ENCODE data around the gene LDHAL6A.
"Not testable (repeated sequence)": the region's sequence is repeated elsewhere in the genome, so short reads cannot be mapped to it uniquely, and the experiment has no call there.

LDHAL6A gene

DNA sequence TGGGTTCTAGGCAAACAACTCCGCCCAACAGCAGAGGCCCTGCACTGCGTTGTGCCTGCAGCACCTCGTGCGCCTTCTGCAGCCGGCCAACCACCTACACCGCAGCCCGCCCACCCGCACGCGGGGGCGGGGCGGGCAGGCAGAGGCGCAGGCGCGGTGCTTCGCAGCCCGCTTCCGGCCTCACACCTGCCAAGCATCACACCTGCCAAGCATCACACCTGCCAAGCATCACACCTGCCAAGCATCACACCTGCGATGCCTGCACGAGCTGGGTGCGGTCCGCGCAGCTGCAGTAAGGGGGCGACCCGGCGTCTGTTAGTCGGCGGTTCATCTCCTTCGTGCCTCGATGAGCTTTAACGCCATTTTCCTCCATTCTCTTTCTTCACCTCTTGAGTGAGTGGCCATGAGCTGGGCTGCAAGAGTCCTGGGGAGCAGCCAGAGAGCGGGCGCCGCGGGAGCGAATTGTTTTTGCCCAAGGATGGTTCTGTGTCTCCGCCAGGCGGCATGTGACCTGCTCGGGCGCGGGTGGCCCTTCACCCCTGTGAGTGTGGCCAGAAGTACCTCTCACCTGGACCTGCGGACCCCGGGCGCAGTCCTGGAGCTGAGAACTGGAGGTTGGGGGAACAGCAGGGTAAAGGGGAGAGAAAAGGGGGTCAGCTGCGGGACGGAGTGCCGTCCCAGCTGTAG is at the start of gene LDHAL6A:
Gene LDHAL6A (plus strand): TSS at position 171 of the 687 bp plus-strand sequence. CDS start 825 bp downstream, outside the sequence.
- DNase-seq, result no peak

DNA sequence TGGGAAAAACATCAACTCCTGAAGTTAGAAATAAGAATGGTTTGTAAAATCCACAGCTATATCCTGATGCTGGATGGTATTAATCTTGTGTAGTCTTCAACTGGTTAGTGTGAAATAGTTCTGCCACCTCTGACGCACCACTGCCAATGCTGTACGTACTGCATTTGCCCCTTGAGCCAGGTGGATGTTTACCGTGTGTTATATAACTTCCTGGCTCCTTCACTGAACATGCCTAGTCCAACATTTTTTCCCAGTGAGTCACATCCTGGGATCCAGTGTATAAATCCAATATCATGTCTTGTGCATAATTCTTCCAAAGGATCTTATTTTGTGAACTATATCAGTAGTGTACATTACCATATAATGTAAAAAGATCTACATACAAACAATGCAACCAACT is 48.3 kb upstream of the LDHAL6A start:
- not testable (repeated sequence) for DNase-seq

DNA sequence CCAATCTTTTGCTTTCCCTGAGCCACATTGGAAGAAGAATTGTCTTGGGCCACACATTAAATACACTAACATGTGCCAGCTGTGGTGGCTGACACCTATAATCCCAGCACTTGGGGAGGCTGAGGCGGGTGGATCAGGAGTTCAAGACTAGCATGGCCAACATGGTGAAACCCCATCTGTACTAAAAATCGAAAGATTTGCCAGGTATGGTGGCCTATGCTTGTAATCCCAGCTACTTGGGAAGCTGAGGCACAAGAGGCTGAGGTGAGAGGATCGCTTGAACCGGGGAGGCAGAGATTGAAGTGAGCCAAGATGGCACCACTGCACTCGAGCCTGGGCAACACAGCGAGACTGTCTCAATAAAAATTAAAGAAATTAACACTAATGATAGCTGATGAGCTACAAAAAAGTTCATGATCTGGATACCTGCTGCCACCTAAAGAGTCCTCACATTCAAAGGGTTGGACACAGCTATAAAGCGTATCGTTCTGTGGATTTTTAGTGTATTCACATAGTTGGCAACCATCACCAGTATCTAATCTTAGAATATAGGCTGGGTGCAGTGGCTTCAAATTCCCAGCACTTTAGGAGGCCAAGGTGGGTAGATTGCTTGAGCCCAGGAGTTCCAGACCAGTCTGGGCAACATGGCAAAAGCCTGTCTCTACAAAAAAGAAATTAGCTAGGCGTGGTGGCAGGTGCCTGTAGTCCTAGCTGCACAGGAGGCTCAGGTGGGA is 46.9 kb upstream of the LDHAL6A start:
- DNase-seq, result no peak

- no peak for DNase-seq
Measured at GRCh38 chr11:18416459-18416858, 39.2 kb upstream of the LDHAL6A start.

GRCh38 chr11:18419040-18419439 is 36.6 kb upstream of the LDHAL6A start:
- no peak for DNase-seq

GRCh38 chr11:18420067-18420466 is 35.6 kb upstream of the LDHAL6A start:
- no peak for DNase-seq

DNA sequence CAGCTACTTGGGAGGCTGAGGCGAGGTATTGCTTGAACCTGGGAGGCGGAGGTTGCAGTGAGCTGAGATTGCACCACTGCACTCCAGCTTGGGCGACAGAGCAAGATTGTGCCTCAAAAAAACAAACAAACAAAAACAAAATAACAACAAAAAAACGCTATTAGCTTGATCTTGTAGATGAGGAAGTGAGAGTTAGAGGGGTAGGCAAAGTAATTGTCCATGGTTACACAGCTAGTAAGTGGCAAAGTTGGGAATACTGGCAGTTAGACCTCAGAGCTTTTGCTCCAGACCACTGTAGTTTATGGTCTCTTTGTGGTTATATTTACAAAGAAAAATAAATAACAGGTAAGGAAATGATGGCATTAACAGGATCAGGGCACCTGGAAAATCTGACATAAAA is 28.4 kb upstream of the LDHAL6A start:
- no peak for DNase-seq

- DNase-seq, result no peak
Measured at GRCh38 chr11:18429332-18429731, 26.3 kb upstream of the LDHAL6A start.

DNA sequence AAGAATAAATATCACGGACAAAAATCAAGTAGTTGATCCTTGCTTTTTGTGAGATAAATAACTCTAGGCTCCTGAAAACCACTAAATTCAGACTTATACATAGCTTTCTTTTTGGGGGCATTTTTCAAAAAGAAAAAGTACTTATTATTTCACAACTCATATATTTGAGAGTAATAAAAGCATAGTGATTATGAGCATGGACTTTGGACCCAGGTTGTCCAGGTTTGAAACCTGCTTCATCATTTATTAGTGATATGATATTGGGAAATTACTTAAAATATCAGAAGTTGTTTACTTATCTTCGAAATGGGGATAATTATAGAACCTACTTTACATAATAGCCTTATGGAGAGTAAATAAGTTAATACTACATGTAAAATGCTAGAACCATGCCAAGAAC is 17.0 kb upstream of the LDHAL6A start:
- DNase-seq, result no peak

- no peak for DNase-seq
Measured at GRCh38 chr11:18449251-18449650, 6.4 kb upstream of the LDHAL6A start.

DNA sequence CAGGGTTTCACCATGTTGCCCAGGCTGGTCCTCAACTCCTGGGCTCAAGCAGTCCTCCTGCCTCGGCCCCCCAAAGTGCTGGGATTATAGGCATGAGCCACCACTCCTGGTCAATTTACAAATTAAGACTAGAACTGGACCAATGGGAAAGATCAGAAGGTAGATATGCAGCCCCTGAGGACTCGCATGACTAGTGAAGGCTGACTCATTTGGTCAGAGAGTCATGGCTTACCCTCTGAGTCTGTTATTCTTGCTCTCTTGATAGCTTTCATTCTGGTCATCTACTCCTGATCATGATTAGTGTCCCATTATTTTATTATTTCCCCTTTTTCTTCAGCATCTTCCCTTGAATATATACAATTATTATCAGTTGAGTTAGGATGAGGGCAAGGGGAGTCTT is 2.7 kb upstream of the LDHAL6A start:
- no peak for DNase-seq

DNA sequence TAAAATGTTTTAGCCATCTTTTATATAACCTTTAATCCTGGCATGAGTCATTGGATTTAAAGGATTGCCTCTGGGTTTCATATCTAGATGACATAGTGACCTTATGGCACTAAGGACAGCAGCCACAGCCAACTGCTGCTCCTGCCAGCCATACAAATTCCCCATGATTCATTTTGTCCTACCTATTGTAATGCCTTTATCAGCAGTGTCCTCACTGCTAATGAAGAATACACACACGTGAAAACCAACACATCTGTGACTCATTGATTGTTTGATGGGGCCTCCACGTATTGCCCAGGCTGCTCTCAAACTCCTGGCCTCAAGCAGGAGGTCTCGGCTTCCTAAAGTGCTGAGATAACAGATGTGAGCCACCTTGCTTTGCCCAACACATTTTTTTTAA is 1.8 kb downstream of the LDHAL6A start:
- DNase-seq, result no peak

GRCh38 chr11:18459634-18460033 is 4.0 kb downstream of the LDHAL6A start:
- no peak for DNase-seq

DNA sequence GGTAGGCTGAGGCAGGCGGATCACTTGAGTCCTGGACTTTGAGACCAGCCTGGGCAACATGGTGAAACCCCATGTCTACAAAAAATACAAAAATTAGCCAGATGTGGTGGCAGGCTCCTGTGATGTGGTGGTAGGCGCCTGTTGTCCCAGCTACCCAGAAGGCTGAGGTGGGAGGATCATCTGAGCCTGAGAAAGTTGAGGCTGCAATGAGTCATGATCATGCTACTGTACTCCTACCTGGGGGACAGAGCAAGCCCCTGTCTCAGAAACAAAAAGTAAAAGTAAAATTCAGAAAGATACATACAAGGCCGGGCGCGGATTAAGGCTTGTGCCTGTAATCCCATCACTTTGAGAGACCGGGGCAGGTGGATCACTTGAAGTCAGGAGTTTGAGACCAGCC is 6.3 kb downstream of the LDHAL6A start:
- DNase-seq, result no peak

- peak; percentile 4 for DNase-seq
Measured at GRCh38 chr11:18463439-18463838, 7.8 kb downstream of the LDHAL6A start.

DNA sequence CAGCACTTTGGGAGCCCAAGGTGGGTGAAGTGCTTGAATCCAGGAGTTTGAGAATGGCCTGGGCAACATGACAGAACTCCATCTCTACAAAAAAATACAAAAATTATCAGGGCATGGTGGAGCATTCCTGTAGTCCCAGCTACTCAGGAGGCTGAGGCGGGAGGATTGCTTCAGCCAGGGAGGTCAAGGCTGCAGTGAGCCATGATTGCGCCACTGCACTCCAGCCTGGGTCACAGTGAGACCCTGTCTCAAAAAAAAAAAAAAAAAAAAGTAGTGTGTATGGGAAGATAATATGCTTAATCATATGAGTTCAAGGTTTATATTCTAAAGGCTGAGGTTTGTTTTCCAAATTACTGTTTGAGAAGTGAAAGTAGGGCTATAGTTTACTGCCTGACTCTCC is 10.7 kb downstream of the LDHAL6A start:
- DNase-seq, result no peak

DNA sequence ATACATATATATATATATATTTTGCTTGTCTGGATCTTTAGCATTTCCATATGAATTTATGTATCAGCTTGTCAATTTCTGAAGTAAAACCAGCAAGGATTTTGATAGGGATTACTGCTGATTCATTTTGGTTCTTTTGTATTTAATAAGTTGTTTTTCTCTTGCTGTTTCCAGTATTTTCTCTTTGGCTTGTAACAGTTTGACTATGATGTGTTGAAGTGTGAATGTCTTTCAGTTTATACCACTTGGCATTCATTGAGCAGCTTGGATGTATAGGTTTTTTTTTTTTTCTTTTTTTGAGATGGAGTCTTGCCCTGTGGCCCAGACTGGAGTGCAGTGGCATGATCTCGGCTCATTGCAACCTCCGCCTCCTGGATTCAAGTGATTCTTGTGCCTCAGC is 12.4 kb downstream of the LDHAL6A start:
- no peak for DNase-seq

DNA sequence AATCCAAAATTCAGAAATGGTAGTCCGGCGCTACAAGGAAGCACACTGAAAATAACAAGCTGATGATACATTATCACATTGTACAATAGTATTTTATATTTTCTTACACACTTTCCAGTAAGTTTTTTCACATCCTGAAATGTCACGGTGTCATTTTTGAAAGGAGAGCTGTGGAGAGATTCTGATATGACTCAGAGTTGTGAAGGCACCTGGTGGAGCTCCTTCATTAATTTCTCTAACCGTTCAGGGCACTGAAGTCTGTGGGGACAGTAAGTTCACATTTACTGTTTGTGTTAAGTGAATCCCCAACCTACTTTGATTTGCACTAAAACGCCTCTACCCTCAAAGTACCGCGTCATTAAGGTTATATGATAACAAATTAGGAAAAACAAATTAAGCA is 13.3 kb downstream of the LDHAL6A start:
- no peak for DNase-seq

DNA sequence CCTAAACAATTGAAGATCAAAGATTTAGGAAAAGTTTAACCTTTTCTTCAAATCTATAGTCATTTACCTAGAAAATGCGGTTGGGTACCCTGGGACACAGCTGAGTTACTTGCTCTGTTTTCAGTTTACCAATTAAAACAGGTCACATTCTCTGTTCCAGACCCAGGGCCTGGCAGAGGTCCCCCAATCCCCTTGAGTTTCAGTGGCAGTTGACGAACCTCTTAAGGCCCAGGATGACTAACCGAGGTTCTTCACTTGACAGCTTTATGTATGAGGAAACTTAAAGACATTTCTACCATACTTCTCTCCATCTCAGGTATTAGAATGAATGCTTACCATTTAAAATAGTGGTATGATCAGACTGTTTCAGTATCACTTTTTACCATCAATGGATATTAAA is 16.3 kb downstream of the LDHAL6A start:
- no peak for DNase-seq

DNA sequence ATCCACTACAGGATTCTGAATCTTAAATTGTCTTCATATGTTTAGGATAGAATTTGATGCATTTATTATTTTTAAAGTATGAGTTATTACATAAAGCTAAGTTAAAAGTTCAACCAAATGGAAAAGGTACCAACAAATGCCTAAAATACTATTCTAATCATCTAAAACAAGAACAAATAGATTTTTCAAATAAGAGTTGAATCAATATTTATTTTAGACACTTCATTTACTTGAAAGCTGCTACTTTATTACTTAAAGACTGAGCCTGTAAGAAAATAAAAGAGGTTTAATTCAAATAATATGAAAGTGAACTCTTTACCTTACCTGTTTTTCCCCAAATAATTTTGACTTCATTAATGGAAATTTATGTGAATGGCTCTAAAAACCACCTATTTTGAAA is 16.9 kb downstream of the LDHAL6A start:
- no peak for DNase-seq

GRCh38 chr11:18479063-18479462 is 23.4 kb downstream of the LDHAL6A start:
- DNase-seq, result no peak

DNA sequence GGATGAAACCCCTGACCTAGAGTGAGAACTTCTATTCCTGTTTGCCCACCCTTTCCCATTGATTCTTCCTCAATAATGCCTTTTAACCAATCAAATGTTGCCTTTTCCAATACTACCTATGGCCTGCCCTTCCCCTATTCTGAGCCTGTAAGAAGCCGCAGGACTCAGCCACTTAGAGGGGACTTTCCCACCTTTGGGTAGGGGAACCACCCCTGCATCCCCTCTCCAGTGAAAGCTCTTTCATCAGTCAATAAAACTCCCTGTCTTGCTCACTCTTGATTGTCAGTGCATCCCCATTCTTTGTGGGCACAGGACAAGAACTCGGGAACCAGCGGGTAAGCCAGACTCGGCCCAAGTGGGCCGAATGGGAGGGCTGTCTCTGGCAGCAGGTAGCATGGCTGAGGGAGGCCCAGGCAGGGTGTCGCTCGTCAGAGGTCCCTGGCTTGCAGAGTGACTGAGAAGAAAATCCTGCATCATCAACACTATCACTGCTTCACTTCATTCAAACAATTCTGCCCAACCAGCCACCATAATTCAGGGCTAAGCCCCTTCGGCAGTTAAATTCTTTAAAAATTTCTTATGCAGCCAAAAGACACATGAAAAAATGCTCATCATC is 30.4 kb downstream of the LDHAL6A start:
- no peak for DNase-seq

DNA sequence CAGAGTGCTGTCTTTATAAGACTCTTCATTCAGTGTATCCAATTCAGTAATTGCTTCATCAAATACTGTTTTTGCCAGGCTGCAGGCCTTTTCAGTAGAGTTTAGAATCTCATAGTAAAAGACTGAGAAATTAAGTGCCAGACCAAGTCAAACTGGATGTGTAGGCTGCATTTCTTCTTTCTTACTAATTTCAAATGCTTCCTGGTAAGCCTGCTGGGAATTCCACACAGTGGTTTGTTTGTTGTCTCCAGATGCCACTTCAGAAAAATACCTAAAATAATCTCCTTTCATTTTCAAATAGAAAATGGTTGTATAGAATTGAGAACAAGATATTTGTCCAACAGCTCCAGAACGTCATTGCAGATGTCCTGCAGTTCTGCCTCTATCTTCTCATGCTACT is 34.7 kb downstream of the LDHAL6A start:
- DNase-seq, result no peak
